DND-41 (cell line): ENCODE data around the gene TCF7L1.
A peak's percentile ranks its signal among the peaks of the same experiment; 100 is the strongest.

ENCODE experiments used
- ATAC-seq: fragments of 200-7000 bp; cut with Tn5 transposase; 3 replicates; pipeline ENCODE4 v1.9.1; 2021; ENCODE audit warnings: low read depth; ENCODE audit not compliant: insufficient read depth
- DNase-seq: peaks from one replicate; pipeline ENCODE4 v3.0.0-alpha.2; 2020
- H2AFZ ChIP-seq: 2 replicates; pipeline ENCODE4 v1.6.0; 2012; ENCODE audit warnings: low read depth, low read length
- H3K27ac ChIP-seq: 2 replicates; pipeline ENCODE4 v1.5.1; 2012; ENCODE audit warnings: low read length, inconsistent platforms
- H3K27me3 ChIP-seq: fragments of 200-600 bp; sonication (generic); 2 replicates; pipeline ENCODE4 v1.6.0; 2012; ENCODE audit warnings: low read length, mild to moderate bottlenecking, inconsistent platforms; ENCODE audit not compliant: insufficient read depth, poor library complexity
- H3K36me3 ChIP-seq: 2 replicates; pipeline ENCODE4 v1.5.1; 2012; ENCODE audit warnings: low read length, inconsistent platforms; ENCODE audit not compliant: insufficient read depth
- H3K4me1 ChIP-seq: 2 replicates; pipeline ENCODE4 v1.5.1; 2012; ENCODE audit warnings: mild to moderate bottlenecking, low read length; ENCODE audit not compliant: insufficient read depth
- H3K4me2 ChIP-seq: 2 replicates; pipeline ENCODE4 v1.6.0; 2012; ENCODE audit warnings: mild to moderate bottlenecking, moderate library complexity, low read length, inconsistent platforms; ENCODE audit not compliant: insufficient read depth
- H3K4me3 ChIP-seq, 2 experiments: fragments of 200-600 bp in 1 of 2; shearing (Covaris generic) in 1 of 2; 2 replicates each; pipeline ENCODE4 v1.5.1; 2012 to 2016; ENCODE audit warnings: inconsistent platforms in 2 of 2, low read length in 2 of 2, mild to moderate bottlenecking in 2 of 2, low read depth in 1 of 2, moderate library complexity in 1 of 2
- H3K79me2 ChIP-seq: 2 replicates; pipeline ENCODE4 v1.6.0; 2012; ENCODE audit warnings: low read length, inconsistent platforms; ENCODE audit not compliant: insufficient read depth
- H3K9ac ChIP-seq: 2 replicates; pipeline ENCODE4 v1.6.0; 2012; ENCODE audit warnings: low read depth, mild to moderate bottlenecking, inconsistent platforms, low read length, moderate library complexity
- H3K9me3 ChIP-seq: 2 replicates; pipeline ENCODE4 v1.5.1; 2012; ENCODE audit warnings: low read length, moderate library complexity, mild to moderate bottlenecking, inconsistent platforms; ENCODE audit not compliant: insufficient read depth, severe bottlenecking
- H4K20me1 ChIP-seq: 2 replicates; pipeline ENCODE4 v1.6.0; 2012; ENCODE audit warnings: low read length; ENCODE audit not compliant: insufficient read depth
- CTCF ChIP-seq: IDR thresholded peaks from 2 replicates; pipeline ENCODE4 v1.5.1; 2012; ENCODE audit warnings: borderline replicate concordance, low read length, moderate library complexity, mild to moderate bottlenecking; ENCODE audit not compliant: poor library complexity, severe bottlenecking; ENCODE audit errors: extremely low read depth
- EZH2 ChIP-seq: IDR thresholded peaks from 3 replicates; pipeline ENCODE4 v1.6.1; 2012; ENCODE audit warnings: borderline replicate concordance, low read depth, mild to moderate bottlenecking, moderate library complexity, low read length, inconsistent platforms; ENCODE audit not compliant: severe bottlenecking

Gene TCF7L1

GRCh38 chr2:85265304-85265703 lies 132.1 kb downstream of the TCF7L1 start:
- Histone ChIP-seq H3K9ac (no peak overlapping the region), H3K27ac (no peak overlapping the region), H3K9me3 (no peaks in the 10 kb centered on the region), H3K4me1 (no peaks in the 10 kb centered on the region), H2AFZ (no peak overlapping the region), H3K27me3 (peaks cover 10% of the 10 kb centered on the region), H4K20me1 (no peaks in the 10 kb centered on the region), H3K79me2 (no peaks in the 10 kb centered on the region), H3K36me3 (no peaks in the 10 kb centered on the region), H3K4me2 (no peak overlapping the region), H3K4me3 (no peak overlapping the region)
- DNase-seq (no peak), ATAC-seq (no peak)
- TF ChIP-seq CTCF, result no peak

GRCh38 chr2:85266146-85267041 lies 133.2 kb downstream of the TCF7L1 start:
- Histone ChIP-seq H3K9ac (no peak overlapping the region), H3K4me2 (no peak overlapping the region), H3K79me2 (no peaks in the 10 kb centered on the region), H3K9me3 (no peaks in the 10 kb centered on the region), H2AFZ (no peak overlapping the region), H4K20me1 (no peaks in the 10 kb centered on the region), H3K27me3 (peaks cover 10% of the 10 kb centered on the region), H3K27ac (no peak overlapping the region), H3K4me1 (no peaks in the 10 kb centered on the region), H3K4me3 (no peak overlapping the region), H3K36me3 (no peaks in the 10 kb centered on the region)
- no peak for TF ChIP-seq EZH2
- peak; percentile 92 for TF ChIP-seq CTCF
- ATAC-seq, result peak; percentile 79
- DNase-seq, result peak; percentile 57

- TF ChIP-seq CTCF (no peak), EZH2 (no peak)
- ATAC-seq (no peak), DNase-seq (no peak)
- Histone ChIP-seq H3K79me2 (no peaks in the 10 kb centered on the region), H3K27ac (no peak overlapping the region), H3K9ac (no peak overlapping the region), H2AFZ (no peak overlapping the region), H3K4me3 (no peak overlapping the region), H4K20me1 (no peaks in the 10 kb centered on the region), H3K36me3 (no peaks in the 10 kb centered on the region), H3K4me2 (no peak overlapping the region), H3K9me3 (no peaks in the 10 kb centered on the region), H3K27me3 (peaks cover 27% of the 10 kb centered on the region), H3K4me1 (no peaks in the 10 kb centered on the region)
These were observed 136.8 kb downstream of the TCF7L1 start for GRCh38 chr2:85269959-85270358.
